ENCODE results near the gene TRAF4. TPM values are rescaled to one million over a fixed set of nuclear protein-coding genes. Genes with fewer than 3 reads are reported as not detected.
"Not testable (repeated sequence)": the region's sequence is repeated elsewhere in the genome, so short reads cannot be mapped to it uniquely, and the experiment has no call there.

Gene TRAF4
- total RNA-seq, 1 experiment from 2014 or later = 118 TPM

DNA sequence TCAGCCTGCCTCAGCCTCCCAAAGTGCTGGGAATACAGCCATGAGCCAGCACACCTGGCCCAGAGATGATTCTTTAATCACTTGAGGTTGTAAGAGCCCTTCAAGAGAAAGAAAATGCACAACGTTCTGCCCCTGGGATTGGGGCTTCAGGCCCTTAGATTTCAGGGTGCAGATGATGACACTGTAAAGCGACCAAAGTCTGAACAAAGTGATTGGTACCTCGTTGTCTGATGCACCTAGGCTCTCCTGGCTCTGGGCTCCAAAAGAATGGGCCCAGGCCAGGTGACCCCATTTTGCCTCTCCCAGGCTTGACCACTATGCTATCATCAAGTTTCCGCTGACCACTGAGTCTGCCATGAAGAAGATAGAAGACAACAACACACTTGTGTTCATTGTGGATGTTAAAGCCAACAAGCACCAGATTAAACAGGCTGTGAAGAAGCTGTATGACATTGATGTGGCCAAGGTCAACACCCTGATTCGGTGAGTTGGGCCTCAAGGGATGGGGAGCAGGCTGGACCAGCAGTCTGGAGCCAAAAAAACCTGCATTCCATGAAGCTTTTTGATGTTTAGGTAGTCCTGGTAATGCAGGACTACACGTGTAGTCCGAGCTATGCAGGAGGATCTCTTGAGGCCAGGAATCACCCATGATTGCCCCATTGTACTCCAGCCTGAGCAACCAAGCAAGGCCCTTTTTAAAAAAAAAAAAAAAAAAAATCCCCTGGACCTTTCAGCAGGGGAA lies 21.2 kb upstream of the TRAF4 start:
- Histone ChIP-seq H3K4me3 (no peak overlapping the region), H3K27ac (no peak overlapping the region), H3K27me3 (no peaks in the 10 kb centered on the region)

DNA sequence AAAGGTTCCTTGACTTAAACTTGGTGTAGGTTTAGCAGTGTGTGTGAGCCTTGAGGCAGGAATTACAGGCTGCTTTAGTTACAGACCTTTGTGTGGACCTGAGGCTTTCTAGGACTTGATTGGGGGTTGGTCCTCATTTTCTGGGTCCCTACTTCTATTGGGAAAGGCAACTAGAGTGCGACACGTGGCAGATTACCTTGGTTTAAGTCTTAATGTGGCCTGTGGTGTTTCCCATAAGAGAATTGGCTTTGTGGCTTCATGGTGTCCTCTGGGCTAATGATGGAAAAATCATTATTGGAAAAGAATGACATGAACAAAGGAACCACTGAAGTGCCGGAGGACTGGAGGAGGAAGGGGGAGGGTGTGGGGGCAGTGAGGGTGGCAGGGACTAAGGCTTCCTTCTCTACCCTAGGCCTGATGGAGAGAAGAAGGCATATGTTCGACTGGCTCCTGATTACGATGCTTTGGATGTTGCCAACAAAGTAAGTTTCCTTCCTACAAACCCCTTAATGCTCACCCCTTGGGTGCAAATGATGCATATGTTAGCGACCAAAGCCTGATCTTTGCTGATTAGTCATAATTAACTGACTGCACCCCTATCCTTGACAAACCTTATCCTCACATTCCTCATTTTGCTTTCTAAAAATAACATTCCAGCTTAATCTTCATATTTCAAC lies 20.5 kb upstream of the TRAF4 start:
- H3K36me3 ChIP-seq = peaks cover 49% of the 10 kb centered on the region
- no peaks in the 10 kb centered on the region for H3K9me3 ChIP-seq (replicated peaks)
- H3K27ac ChIP-seq = no peak overlapping the region

More for the DNA sequence above, 21.2 kb upstream of the TRAF4 start:
- Histone ChIP-seq H3K36me3 (peaks cover 49% of the 10 kb centered on the region), H3K4me1 (peaks cover 20% of the 10 kb centered on the region), H3K9me3 (replicated peaks) (no peaks in the 10 kb centered on the region)
- no peak for DNase-seq

DNA sequence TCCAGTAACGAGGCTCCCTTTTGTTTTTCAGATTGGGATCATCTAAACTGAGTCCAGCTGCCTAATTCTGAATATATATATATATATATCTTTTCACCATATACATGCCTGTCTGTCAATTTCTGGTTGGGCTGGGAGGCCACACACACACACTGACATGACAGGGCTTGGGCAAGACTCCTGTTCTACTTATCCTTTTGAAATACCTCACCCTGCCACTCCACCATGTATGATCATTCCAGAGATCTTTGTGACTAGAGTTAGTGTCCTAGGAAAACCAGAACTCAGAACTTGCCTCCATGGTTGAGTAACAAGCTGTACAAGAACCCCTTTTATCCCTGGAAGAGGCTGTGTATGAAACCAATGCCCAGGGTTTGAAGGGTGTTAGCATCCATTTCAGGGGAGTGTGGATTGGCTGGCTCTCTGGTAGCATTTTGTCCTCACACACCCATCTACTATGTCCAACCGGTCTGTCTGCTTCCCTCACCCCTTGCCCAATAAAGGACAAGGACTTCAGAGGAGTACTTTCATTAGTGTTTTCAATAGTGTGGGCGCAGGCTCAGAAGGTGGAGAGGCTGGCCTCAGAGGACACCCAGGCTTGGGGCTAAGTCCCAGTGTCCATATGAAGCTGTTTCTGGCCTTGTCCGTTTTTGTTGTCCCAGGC lies 19.8 kb upstream of the TRAF4 start:
- not testable (repeated sequence) for H3K9me3 ChIP-seq (replicated peaks); H3K4me3 ChIP-seq; H3K27ac ChIP-seq; DNase-seq; H3K27me3 ChIP-seq
- Histone ChIP-seq H3K4me1 (peaks cover 20% of the 10 kb centered on the region), H3K36me3 (peaks cover 49% of the 10 kb centered on the region)

More for the DNA sequence above, 20.5 kb upstream of the TRAF4 start:
- no peaks in the 10 kb centered on the region for H3K27me3 ChIP-seq
- H3K4me1 ChIP-seq = peaks cover 20% of the 10 kb centered on the region
- H3K4me3 ChIP-seq = no peak overlapping the region
- no peak for DNase-seq

GRCh38 chr17:28724500-28725165 lies 19.2 kb upstream of the TRAF4 start:
- peaks cover 20% of the 10 kb centered on the region for H3K4me1 ChIP-seq
- peaks cover 49% of the 10 kb centered on the region for H3K36me3 ChIP-seq
- H3K27ac ChIP-seq = peak overlapping the region; percentile 61
- H3K4me3 ChIP-seq = peak overlapping the region; percentile 80
- peak in 1 of 2 experiments; percentile 40 for DNase-seq
- no peaks in the 10 kb centered on the region for H3K9me3 ChIP-seq (replicated peaks)
- H3K27me3 ChIP-seq = no peaks in the 10 kb centered on the region

GRCh38 chr17:28725166-28725659 lies 18.6 kb upstream of the TRAF4 start:
- peak overlapping the region; percentile 61 for H3K27ac ChIP-seq
- H3K4me1 ChIP-seq = peaks cover 20% of the 10 kb centered on the region
- H3K36me3 ChIP-seq = peaks cover 45% of the 10 kb centered on the region
- H3K27me3 ChIP-seq = no peaks in the 10 kb centered on the region
- DNase-seq = peak in 1 of 2 experiments; percentile 82
- H3K9me3 ChIP-seq (replicated peaks) = no peaks in the 10 kb centered on the region
- peak overlapping the region; percentile 80 for H3K4me3 ChIP-seq

- Histone ChIP-seq H3K9me3 (replicated peaks) (no peaks in the 10 kb centered on the region), H3K4me3 (peak overlapping the region; percentile 80), H3K27me3 (no peaks in the 10 kb centered on the region), H3K4me1 (peaks cover 20% of the 10 kb centered on the region), H3K36me3 (peaks cover 40% of the 10 kb centered on the region), H3K27ac (peak overlapping the region; percentile 61)
- peak; percentile 95 for DNase-seq
Measured at GRCh38 chr17:28725660-28726225, 18.1 kb upstream of the TRAF4 start.

DNA sequence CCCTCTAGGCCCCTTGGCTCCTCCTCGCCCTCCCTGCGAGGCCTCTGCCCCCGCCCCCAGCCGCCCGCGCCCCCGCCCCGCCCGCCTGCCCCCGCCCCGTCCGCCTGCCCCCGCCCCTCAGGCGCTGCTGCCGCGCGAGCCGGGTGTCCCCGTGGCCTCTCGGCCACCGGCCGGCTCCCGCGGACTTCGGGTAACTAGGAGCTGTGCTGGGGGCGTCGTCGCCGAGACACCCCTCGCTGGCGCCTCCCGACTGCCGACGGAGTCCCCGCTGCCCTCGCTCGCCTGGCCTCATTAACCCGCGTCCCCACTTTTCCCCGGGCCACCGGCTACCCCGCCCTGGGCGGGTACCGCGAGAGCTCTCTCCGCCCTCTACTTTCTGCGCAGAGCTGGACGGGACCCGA lies 17.6 kb upstream of the TRAF4 start, which contains the start of gene TLCD1:
Gene TLCD1, minus strand, starts transcription at position 8 of the 401 bp plus-strand sequence. CDS start 136 bp downstream, outside the sequence.
- Histone ChIP-seq H3K4me3 (peak within 1 kb of the TSS; percentile 80), H3K36me3 (peaks cover 35% of the 10 kb centered on the region), H3K9me3 (replicated peaks) (no peaks in the 10 kb centered on the region), H3K4me1 (peaks cover 20% of the 10 kb centered on the region), H3K27me3 (no peaks in the 10 kb centered on the region), H3K27ac (peak within 1 kb of the TSS; percentile 83)
- peak; percentile 84 to 85 for DNase-seq

- peaks cover 14% of the 10 kb centered on the region for H3K4me1 ChIP-seq
- peaks cover 29% of the 10 kb centered on the region for H3K36me3 ChIP-seq
- H3K27ac ChIP-seq = peak overlapping the region; percentile 83
- no peaks in the 10 kb centered on the region for H3K27me3 ChIP-seq
- H3K4me3 ChIP-seq = peak overlapping the region; percentile 80
- DNase-seq = peak; percentile 97 to 99
- no peaks in the 10 kb centered on the region for H3K9me3 ChIP-seq (replicated peaks)
Measured at GRCh38 chr17:28726627-28727491, 17.0 kb upstream of the TRAF4 start.

GRCh38 chr17:28728364-28729200 lies 15.2 kb upstream of the TRAF4 start, which contains the start of gene NEK8:
Gene NEK8, plus strand, starts transcription at chr17:28728788. Its CDS starts 26 bp downstream, at chr17:28728814.
- H3K27me3 ChIP-seq = no peaks in the 10 kb centered on the region
- peaks cover 11% of the 10 kb centered on the region for H3K4me1 ChIP-seq
- H3K36me3 ChIP-seq = peaks cover 12% of the 10 kb centered on the region
- H3K27ac ChIP-seq = peak within 1 kb of the TSS; percentile 83
- H3K4me3 ChIP-seq = peak within 1 kb of the TSS; percentile 80
- peak; percentile 96 to 98 for DNase-seq
- H3K9me3 ChIP-seq (replicated peaks) = no peaks in the 10 kb centered on the region

DNA sequence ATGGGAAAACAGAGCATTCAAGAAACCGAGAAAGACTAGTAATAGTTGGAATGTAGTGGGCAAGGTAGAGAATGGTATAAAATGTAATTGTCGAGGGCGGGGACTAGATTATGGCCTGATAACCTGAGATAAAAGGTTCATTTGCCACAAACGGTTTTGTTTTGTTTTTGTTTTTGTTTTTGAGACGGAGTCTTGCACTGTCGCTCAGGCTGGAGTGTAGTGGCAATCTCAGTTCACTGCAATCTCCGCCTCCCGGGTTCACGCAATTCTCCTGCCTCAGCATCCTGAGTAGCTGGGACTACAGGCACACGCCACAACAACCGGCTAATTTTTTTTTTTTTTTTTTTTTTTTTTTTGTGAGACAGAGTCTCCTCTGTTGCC lies 13.9 kb upstream of the TRAF4 start:
- Histone ChIP-seq H3K4me3 (no peak overlapping the region), H3K4me1 (peaks cover 2% of the 10 kb centered on the region), H3K36me3 (no peaks in the 10 kb centered on the region; the same call in 1 of the 2 replicates), H3K9me3 (replicated peaks) (no peaks in the 10 kb centered on the region), H3K27me3 (no peaks in the 10 kb centered on the region), H3K27ac (no peak overlapping the region)
- DNase-seq = no peak

- H3K4me3 ChIP-seq = no peak overlapping the region
- no peaks in the 10 kb centered on the region for H3K27me3 ChIP-seq
- H3K36me3 ChIP-seq = no peaks in the 10 kb centered on the region
- H3K27ac ChIP-seq = no peak overlapping the region
- H3K4me1 ChIP-seq = no peaks in the 10 kb centered on the region
- no peak for DNase-seq
- H3K9me3 ChIP-seq (replicated peaks) = no peaks in the 10 kb centered on the region
Measured at GRCh38 chr17:28733346-28733745, 10.5 kb upstream of the TRAF4 start.

- no peaks in the 10 kb centered on the region for H3K36me3 ChIP-seq
- no peaks in the 10 kb centered on the region for H3K27me3 ChIP-seq
- no peak for DNase-seq
- H3K4me1 ChIP-seq = no peaks in the 10 kb centered on the region
- H3K9me3 ChIP-seq (replicated peaks) = no peaks in the 10 kb centered on the region
- no peak overlapping the region for H3K27ac ChIP-seq
- H3K4me3 ChIP-seq = no peak overlapping the region
Measured at GRCh38 chr17:28734712-28735241, 9.0 kb upstream of the TRAF4 start.

Measured in SJCRH30 (cell line).